SK-N-SH (cell line): ENCODE data around the gene ADIPOR2. TPM values are rescaled to one million over a fixed set of nuclear protein-coding genes. Genes with fewer than 3 reads are reported as not detected.
"Not testable (repeated sequence)": the region's sequence is repeated elsewhere in the genome, so short reads cannot be mapped to it uniquely, and the experiment has no call there.

Experiments used
- CTCF ChIA-PET: fragments of 300-600, 350-600 bp; formaldehyde crosslinking; extraction: SDS; loops from one replicate; lab custom pipeline; 2021; lab: Yijun Ruan, JAX
- POLR2A ChIA-PET: fragments of 350-600 bp; sonication (Branson Sonifier 250); formaldehyde crosslinking; extraction: SDS; loops from one replicate; lab custom pipeline; 2020; ENCODE audit warnings: antibody characterized with exemption, inconsistent platforms; lab: Yijun Ruan, JAX
- DNase-seq: peaks from one replicate; pipeline ENCODE4 v3.0.0; 2012
- H2AFZ ChIP-seq: fragments of 200-600 bp; sonication (generic); 2 replicates; pipeline ENCODE4 v1.8.1; 2016; ENCODE audit warnings: antibody characterized with exemption, mild to moderate bottlenecking, low read depth
- H3F3A ChIP-seq: fragments of 200-600 bp; sonication (generic); replicated peaks from 2 replicates; pipeline ENCODE3; 2016; ENCODE audit warnings: antibody characterized with exemption, mild to moderate bottlenecking; ENCODE audit not compliant: insufficient read depth
- H3K27ac ChIP-seq, 2 experiments: fragments of 200-500 bp in 1 of 2; fragments of 200-600 bp in 1 of 2; sonication (Bioruptor generic) in 1 of 2; sonication (generic), shearing (Covaris generic) in 1 of 2; 2 replicates each; pipeline versions ENCODE4 v1.5.1 to v1.6.1; 2014 to 2016; ENCODE audit warnings: low read depth in 2 of 2, inconsistent platforms in 1 of 2, low read length in 1 of 2, mild to moderate bottlenecking in 1 of 2, mixed read lengths in 1 of 2
- H3K27me3 ChIP-seq: fragments of 200-600 bp; sonication (generic), shearing (Covaris generic); 2 replicates; pipeline ENCODE4 v1.6.1; 2016; ENCODE audit warnings: mixed run types; ENCODE audit not compliant: insufficient read depth
- H3K36me3 ChIP-seq, 2 experiments: fragments of 200-500 bp in 1 of 2; fragments of 200-600 bp in 1 of 2; sonication (Bioruptor generic) in 1 of 2; sonication (generic) in 1 of 2; replicated peaks in 1 of 2; 2 replicates each; pipeline versions ENCODE3 to v1.5.1; 2014 to 2016; ENCODE audit warnings: low read length in 1 of 2, mild to moderate bottlenecking in 1 of 2; ENCODE audit not compliant: insufficient read depth in 2 of 2, control insufficient read depth in 1 of 2
- H3K4me1 ChIP-seq, 2 experiments: fragments of 200-500 bp in 1 of 2; fragments of 200-600 bp in 1 of 2; sonication (Bioruptor generic) in 1 of 2; sonication (generic), shearing (Covaris generic) in 1 of 2; 2 replicates each; pipeline versions ENCODE4 v1.5.1 to v1.6.1; 2014 to 2016; ENCODE audit warnings: low read depth in 1 of 2, low read length in 1 of 2, mixed run types in 1 of 2; ENCODE audit not compliant: insufficient read depth in 2 of 2, control insufficient read depth in 1 of 2
- H3K4me2 ChIP-seq: fragments of 200-600 bp; sonication (generic), shearing (Covaris generic); 2 replicates; pipeline ENCODE4 v1.6.1; 2017; ENCODE audit warnings: mixed run types
- H3K4me3 ChIP-seq, 2 experiments: fragments of 200-500 bp in 1 of 2; fragments of 200-600 bp in 1 of 2; sonication (Bioruptor generic) in 1 of 2; sonication (generic), shearing (Covaris generic) in 1 of 2; 2 replicates each; pipeline versions ENCODE4 v1.5.1 to v1.8.1; 2014 to 2016; ENCODE audit warnings: low read depth in 2 of 2, inconsistent platforms in 1 of 2, low read length in 1 of 2, mild to moderate bottlenecking in 1 of 2, mixed read lengths in 1 of 2, moderate library complexity in 1 of 2
- H3K79me2 ChIP-seq: fragments of 200-600 bp; sonication (generic); 2 replicates; pipeline ENCODE4 v1.8.1; 2017; ENCODE audit warnings: mild to moderate bottlenecking; ENCODE audit not compliant: insufficient read depth
- H3K9ac ChIP-seq: fragments of 200-600 bp; sonication (generic); 2 replicates; pipeline ENCODE4 v1.6.1; 2017; ENCODE audit warnings: mixed run types
- H3K9me2 ChIP-seq: fragments of 200-600 bp; sonication (generic); 2 replicates; pipeline ENCODE4 v1.6.1; 2017; ENCODE audit warnings: mixed run types
- H3K9me3 ChIP-seq: fragments of 200-600 bp; sonication (generic); 2 replicates; pipeline ENCODE4 v1.6.1; 2017; ENCODE audit warnings: mixed run types, mild to moderate bottlenecking, moderate library complexity
- H4K20me1 ChIP-seq: fragments of 200-600 bp; sonication (generic); 2 replicates; pipeline ENCODE4 v1.6.1; 2017; ENCODE audit warnings: mild to moderate bottlenecking, mixed run types; ENCODE audit not compliant: insufficient read depth
- FOSL2 ChIP-seq: IDR thresholded peaks from 2 replicates; pipeline ENCODE4 v1.4.0; 2012; ENCODE audit warnings: low read depth, mild to moderate bottlenecking, moderate library complexity, borderline replicate concordance
- MEF2A ChIP-seq: IDR thresholded peaks from 2 replicates; pipeline ENCODE4 v1.4.0; 2012; ENCODE audit warnings: low read depth, borderline replicate concordance
- RAD21 ChIP-seq: IDR thresholded peaks from 2 replicates; pipeline ENCODE4 v1.6.1; 2012; ENCODE audit warnings: mild to moderate bottlenecking, low read length
- RCOR1 ChIP-seq: fragments of 150-350 bp; IDR thresholded peaks from 2 replicates; pipeline ENCODE4 v1.6.1; 2017; ENCODE audit warnings: antibody characterized with exemption, low read length
- RFX5 ChIP-seq: IDR thresholded peaks from 2 replicates; pipeline ENCODE4 v1.6.1; 2012; ENCODE audit warnings: mild to moderate bottlenecking, improper control_type of control experiment, low read length
- TAF1 ChIP-seq: IDR thresholded peaks from 2 replicates; pipeline ENCODE4 v1.6.1; 2012; ENCODE audit warnings: low read depth, mild to moderate bottlenecking, low read length, moderate library complexity, borderline replicate concordance
- WGBS: methylation state at CpG from one replicate; pipeline ENCODE4 v1.1.6; 2017; ENCODE audit warnings: low lambda C conversion rate; 5-methylcytosine and 5-hydroxymethylcytosine counted together
- polyA plus RNA-seq, 3 experiments: library from polyadenylated mRNA; depleted of rRNA; stranded (reverse); fragments of >200 nt; gene quantifications; 2 replicates each; pipeline ENCODE4 v1.2.3, GENCODE V29; 2012
- TF ChIP-seq, protein P1 (sequence below): fragments of 150-350 bp; IDR thresholded peaks from 2 replicates; pipeline ENCODE4 v1.6.1; 2016; ENCODE audit warnings: mild to moderate bottlenecking, low read depth, low read length
- TF ChIP-seq, protein P2 (sequence below): IDR thresholded peaks from 2 replicates; pipeline ENCODE4; 2012
- TF ChIP-seq, protein P3 (sequence below): IDR thresholded peaks from 2 replicates; pipeline ENCODE4 v1.4.0; 2012; ENCODE audit warnings: low read depth, borderline replicate concordance

ADIPOR2 gene
- polyA plus RNA-seq, 1 of the 3 experiments (the other 2 are of a cell fraction) = 17.1 TPM

DNA sequence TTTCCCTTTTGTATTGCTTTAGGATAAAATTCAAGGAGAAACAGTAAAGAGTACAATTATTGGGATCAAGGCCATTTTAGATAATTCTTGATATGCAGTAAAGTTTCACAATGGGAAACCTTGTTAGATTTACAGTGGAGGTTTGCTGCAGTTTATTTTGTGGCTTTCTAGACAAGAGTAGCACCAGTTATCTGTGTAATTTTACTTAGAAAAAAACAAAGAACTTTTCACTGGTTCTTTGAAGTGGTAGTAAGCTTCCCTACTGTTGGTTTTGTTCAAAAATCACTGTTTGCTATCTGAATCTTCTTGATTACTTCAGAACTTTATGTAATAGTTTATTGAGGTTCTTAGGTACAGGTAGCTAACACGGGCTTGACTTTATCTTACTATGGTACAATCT, 42.0 kb downstream of the ADIPOR2 start:
- 97% methylated on average over 1 of the region's 1 CpG for WGBS
- CTCF ChIA-PET = no interaction called here
- no peak overlapping the region for H3K27ac ChIP-seq

DNA sequence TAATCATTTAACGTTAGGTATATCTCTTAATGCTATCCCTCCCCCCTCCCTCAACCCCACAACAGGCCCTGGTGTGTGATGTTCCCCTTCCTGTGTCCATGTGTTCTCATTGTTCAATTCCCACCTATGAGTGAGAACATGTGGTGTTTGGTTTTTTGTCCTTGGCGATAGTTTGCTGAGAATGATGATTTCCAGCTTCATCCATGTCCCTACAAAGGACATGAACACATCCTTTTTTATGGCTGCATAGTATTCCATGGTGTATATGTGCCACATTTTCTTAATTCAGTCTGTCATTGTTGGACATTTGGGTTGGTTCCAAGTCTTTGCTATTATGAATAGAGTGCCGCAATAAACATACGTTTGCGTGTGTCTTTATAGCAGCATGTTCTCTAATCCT, 42.8 kb downstream of the ADIPOR2 start:
- H3K9ac ChIP-seq, H3K27me3 ChIP-seq, DNase-seq, H3K4me3 ChIP-seq, H3K4me2 ChIP-seq, H3K4me1 ChIP-seq, H4K20me1 ChIP-seq, H3K27ac ChIP-seq, H3K9me2 ChIP-seq, POLR2A ChIA-PET, CTCF ChIA-PET, H3F3A ChIP-seq, H3K36me3 ChIP-seq, H2AFZ ChIP-seq, H3K9me3 ChIP-seq: not testable (repeated sequence)
- WGBS = 98% methylated on average over 5 of the region's 5 CpGs
- peaks cover 69% of the 10 kb centered on the region for H3K79me2 ChIP-seq

More for the DNA sequence above, 42.0 kb downstream of the ADIPOR2 start:
- no peaks in the 10 kb centered on the region for H3K9me2 ChIP-seq
- no peak overlapping the region for H3K9ac ChIP-seq
- H3F3A ChIP-seq = no peaks in the 10 kb centered on the region
- H3K4me1 ChIP-seq = no peaks in the 10 kb centered on the region; a peak in 1 of 4 replicates
- DNase-seq = no peak
- no peak overlapping the region for H3K4me2 ChIP-seq
- peaks cover 4% of the 10 kb centered on the region; the same call in 1 of the 2 replicates for H4K20me1 ChIP-seq
- H3K4me3 ChIP-seq = no peak overlapping the region
- no peak overlapping the region for H2AFZ ChIP-seq
- H3K36me3 ChIP-seq = peaks cover 0 to 5% of the 10 kb centered on the region in 2 experiments
- H3K79me2 ChIP-seq = peaks cover 61% of the 10 kb centered on the region
- no peaks in the 10 kb centered on the region for H3K27me3 ChIP-seq
- H3K9me3 ChIP-seq = no peaks in the 10 kb centered on the region
- POLR2A ChIA-PET = no interaction called here
- TF ChIP-seq RAD21 (no peak), RFX5 (no peak), RCOR1 (no peak), TAF1 (no peak), FOSL2 (no peak), MEF2A (no peak)
- TF ChIP-seq, protein P1, sequence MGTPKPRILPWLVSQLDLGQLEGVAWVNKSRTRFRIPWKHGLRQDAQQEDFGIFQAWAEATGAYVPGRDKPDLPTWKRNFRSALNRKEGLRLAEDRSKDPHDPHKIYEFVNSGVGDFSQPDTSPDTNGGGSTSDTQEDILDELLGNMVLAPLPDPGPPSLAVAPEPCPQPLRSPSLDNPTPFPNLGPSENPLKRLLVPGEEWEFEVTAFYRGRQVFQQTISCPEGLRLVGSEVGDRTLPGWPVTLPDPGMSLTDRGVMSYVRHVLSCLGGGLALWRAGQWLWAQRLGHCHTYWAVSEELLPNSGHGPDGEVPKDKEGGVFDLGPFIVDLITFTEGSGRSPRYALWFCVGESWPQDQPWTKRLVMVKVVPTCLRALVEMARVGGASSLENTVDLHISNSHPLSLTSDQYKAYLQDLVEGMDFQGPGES = no peak
- TF ChIP-seq, protein P2, sequence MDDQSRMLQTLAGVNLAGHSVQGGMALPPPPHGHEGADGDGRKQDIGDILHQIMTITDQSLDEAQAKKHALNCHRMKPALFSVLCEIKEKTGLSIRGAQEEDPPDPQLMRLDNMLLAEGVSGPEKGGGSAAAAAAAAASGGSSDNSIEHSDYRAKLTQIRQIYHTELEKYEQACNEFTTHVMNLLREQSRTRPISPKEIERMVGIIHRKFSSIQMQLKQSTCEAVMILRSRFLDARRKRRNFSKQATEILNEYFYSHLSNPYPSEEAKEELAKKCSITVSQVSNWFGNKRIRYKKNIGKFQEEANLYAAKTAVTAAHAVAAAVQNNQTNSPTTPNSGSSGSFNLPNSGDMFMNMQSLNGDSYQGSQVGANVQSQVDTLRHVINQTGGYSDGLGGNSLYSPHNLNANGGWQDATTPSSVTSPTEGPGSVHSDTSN = no peak
- TF ChIP-seq, protein P3, sequence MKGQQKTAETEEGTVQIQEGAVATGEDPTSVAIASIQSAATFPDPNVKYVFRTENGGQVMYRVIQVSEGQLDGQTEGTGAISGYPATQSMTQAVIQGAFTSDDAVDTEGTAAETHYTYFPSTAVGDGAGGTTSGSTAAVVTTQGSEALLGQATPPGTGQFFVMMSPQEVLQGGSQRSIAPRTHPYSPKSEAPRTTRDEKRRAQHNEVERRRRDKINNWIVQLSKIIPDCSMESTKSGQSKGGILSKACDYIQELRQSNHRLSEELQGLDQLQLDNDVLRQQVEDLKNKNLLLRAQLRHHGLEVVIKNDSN = no peak
